Transverse colon (tissue), 3 donors: ENCODE results near the gene SYT17.

Experiments used
- CTCF ChIP-seq, 5 experiments: fragments of 200-600 bp in 3 of 5; fragments of 450-650 bp in 2 of 5; sonication (generic) in 3 of 5; IDR thresholded peaks; 1 replicate in 2 of 5; 2 replicates in 3 of 5; pipeline ENCODE4 v1.5.1; 2016 to 2017; ENCODE audit warnings: antibody characterized with exemption in 5 of 5, inconsistent platforms in 3 of 5, mild to moderate bottlenecking in 2 of 5, moderate library complexity in 1 of 5
- EP300 ChIP-seq: sonication (generic); formaldehyde crosslinking; IDR thresholded peaks from one replicate; pipeline ENCODE4 v1.6.1; 2017; ENCODE audit warnings: antibody characterized with exemption, low read depth

GRCh38 chr16:19284207-19284606, 116.2 kb downstream of the SYT17 start:
- TF ChIP-seq CTCF (IDR thresholded peaks at IDR 0.05) (no peak), EP300 (no peak)
